GM18861 (cell line): ENCODE measurements around the gene ZNF516.
"Not testable (repeated sequence)": the region's sequence is repeated elsewhere in the genome, so short reads cannot be mapped to it uniquely, and the experiment has no call there.

ENCODE experiments used
- ATAC-seq: cut with Tn5 transposase; IDR thresholded peaks from one replicate; pipeline ENCODE4 v1.9.1; 2021; ENCODE audit not compliant: unreplicated experiment

ZNF516 gene, protein sequence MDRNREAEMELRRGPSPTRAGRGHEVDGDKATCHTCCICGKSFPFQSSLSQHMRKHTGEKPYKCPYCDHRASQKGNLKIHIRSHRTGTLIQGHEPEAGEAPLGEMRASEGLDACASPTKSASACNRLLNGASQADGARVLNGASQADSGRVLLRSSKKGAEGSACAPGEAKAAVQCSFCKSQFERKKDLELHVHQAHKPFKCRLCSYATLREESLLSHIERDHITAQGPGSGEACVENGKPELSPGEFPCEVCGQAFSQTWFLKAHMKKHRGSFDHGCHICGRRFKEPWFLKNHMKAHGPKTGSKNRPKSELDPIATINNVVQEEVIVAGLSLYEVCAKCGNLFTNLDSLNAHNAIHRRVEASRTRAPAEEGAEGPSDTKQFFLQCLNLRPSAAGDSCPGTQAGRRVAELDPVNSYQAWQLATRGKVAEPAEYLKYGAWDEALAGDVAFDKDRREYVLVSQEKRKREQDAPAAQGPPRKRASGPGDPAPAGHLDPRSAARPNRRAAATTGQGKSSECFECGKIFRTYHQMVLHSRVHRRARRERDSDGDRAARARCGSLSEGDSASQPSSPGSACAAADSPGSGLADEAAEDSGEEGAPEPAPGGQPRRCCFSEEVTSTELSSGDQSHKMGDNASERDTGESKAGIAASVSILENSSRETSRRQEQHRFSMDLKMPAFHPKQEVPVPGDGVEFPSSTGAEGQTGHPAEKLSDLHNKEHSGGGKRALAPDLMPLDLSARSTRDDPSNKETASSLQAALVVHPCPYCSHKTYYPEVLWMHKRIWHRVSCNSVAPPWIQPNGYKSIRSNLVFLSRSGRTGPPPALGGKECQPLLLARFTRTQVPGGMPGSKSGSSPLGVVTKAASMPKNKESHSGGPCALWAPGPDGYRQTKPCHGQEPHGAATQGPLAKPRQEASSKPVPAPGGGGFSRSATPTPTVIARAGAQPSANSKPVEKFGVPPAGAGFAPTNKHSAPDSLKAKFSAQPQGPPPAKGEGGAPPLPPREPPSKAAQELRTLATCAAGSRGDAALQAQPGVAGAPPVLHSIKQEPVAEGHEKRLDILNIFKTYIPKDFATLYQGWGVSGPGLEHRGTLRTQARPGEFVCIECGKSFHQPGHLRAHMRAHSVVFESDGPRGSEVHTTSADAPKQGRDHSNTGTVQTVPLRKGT

DNA sequence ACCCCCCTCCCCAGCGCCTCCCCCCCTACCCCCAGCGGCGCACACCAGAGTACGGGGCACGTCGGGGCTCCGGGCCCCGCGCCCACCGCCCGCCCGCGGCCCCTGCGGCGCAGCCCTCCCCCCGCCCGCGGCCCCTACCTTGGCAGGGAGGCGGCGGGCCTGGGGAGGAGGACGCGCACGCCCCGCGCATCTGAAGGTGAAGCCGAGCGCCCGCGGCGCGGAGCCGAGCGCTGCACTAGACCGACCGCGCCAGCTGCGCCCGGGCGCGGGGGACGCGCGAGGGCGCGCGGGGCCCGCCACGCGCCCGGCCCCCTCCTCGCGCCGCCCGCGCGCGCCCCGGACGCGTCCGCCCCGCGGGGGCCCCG, at the start of gene ZNF516:
ZNF516 (minus strand) TSS at position 237 of the 365 bp plus-strand sequence. CDS start 52,188 bp downstream, outside the sequence.
- ATAC-seq = no peak

DNA sequence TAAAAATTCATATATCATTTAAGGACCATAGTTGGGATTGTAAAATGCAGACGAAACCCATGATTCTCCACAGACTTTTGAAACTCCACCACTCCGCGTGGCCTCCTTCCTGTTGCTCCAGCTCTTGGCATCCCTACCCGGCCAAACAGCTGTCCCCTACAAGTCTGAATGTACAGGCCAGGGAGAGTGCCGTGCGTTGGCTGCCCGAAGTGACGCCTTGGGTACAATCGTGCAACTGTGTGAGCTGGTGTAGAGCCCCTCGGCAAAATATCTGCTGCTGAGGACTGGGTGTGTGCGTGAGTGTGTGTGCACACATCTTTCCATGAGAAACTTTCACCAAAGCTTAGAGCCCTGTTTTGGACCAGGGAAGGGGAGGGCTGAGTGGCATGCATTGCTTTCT, 43.8 kb upstream of the ZNF516 start:
- no peak for ATAC-seq

DNA sequence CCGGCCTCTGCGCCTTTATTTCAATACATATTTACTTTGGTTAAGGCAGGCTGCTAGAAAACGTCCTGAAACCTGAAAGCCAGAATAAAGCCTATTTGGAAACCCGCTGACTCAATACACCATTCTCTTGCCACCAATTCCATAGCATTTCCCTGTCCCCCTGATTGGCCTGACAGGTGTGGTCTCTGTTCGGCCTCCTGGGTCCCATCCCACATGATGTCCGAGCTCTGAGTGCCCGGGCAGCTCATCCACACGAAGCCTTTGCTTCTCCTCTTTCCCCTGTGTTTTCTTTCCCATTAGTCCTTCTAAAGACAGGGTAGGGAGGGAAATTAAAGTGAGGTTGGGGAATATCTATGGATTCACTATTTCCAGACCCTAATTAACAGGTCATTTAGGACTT, 42.6 kb upstream of the ZNF516 start:
- no peak for ATAC-seq

DNA sequence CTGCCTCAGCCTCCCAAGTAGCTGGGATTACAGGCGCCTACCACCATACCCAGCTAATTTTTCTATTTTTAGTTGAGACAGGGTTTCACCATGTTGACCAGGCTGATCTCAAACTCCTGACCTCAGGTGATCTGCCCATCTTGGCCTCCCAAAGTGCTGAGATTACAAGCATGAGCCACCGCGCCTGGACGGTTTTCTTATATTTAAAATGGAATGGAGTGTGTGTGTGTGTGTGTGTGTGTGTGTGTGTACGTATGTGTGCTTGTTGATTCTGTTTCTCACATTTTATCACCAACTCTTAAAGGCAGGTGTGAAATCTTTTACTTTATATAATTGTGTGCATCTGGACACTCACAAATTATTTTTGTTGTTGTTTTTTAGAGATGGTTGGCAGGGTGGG, 41.6 kb upstream of the ZNF516 start:
- ATAC-seq = not testable (repeated sequence)

DNA sequence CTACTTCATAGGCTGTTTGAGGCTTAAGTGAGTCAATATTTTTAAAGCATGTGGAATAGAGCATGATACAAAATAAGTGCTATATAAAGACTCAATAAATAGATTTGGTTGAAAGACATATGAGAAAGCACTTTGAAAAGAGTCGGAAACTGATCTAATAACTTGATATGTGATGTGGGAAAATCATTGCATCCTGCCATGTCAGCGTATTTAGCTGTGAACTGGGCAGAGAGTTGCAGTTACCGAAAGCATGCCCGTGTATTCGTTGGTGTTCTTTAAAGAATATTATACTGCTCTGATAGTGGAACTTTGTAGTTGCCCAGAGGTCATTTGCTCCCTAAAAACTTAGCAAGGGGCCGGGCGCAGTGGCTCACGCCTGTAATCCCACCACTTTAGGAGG, 37.8 kb upstream of the ZNF516 start:
- no peak for ATAC-seq

DNA sequence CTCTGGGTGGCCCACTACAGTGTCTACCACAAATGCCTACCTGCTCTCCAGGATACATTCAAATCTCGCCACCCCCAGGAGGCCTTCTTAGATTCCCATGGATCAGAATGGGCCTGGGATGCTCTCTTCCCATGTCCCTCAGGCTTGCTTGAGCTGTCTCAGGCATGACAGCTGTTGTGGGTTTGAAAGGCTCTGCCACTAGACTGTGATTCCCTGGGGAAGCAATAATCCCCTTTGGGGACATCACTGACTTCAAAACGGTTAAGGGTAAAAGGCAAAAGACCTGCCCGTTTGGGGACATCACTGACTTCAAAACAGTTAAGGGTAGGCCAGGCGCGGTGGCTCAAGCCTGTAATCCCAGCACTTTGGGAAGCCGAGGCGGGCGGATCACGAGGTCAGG, 35.8 kb upstream of the ZNF516 start:
- ATAC-seq = no peak

DNA sequence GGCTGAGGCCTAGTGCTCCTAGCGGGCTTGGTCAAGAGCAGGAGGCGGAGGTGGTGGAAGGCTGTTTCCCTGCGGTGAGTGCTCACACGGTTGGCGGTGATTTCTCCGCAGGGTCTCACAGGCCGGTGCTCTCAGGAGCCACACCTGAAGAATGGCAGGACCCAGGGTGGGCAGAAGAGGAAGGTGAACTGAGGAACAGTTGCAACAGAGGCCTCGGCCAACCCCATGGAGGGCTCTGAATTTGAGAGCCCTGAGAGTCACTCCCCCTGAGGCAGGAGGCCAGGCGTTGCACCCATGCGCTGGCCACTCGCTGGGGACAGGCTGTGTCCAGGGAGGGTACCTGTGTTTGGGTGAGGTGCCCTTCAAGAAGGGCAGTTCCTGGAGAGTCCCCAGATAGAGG, 35.3 kb upstream of the ZNF516 start:
- no peak for ATAC-seq

DNA sequence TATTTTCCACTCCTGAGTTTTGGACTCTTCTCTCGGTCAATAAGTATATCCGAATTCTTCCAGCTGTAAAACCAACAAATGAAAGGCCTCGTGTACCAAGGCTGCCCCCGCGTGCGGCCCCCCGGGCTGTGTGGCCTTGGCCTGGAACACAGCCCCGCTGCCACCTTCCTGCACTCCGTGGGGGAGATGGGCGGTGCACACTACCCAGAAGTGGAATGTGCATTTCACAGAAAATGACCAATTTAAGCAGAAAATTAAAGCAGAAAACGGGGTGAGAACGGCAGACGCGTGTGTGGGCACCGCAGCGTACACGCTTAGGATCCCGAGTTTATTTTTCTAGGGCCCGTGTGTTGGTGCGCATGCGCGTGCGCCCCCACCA, 34.4 kb upstream of the ZNF516 start:
- no peak for ATAC-seq

DNA sequence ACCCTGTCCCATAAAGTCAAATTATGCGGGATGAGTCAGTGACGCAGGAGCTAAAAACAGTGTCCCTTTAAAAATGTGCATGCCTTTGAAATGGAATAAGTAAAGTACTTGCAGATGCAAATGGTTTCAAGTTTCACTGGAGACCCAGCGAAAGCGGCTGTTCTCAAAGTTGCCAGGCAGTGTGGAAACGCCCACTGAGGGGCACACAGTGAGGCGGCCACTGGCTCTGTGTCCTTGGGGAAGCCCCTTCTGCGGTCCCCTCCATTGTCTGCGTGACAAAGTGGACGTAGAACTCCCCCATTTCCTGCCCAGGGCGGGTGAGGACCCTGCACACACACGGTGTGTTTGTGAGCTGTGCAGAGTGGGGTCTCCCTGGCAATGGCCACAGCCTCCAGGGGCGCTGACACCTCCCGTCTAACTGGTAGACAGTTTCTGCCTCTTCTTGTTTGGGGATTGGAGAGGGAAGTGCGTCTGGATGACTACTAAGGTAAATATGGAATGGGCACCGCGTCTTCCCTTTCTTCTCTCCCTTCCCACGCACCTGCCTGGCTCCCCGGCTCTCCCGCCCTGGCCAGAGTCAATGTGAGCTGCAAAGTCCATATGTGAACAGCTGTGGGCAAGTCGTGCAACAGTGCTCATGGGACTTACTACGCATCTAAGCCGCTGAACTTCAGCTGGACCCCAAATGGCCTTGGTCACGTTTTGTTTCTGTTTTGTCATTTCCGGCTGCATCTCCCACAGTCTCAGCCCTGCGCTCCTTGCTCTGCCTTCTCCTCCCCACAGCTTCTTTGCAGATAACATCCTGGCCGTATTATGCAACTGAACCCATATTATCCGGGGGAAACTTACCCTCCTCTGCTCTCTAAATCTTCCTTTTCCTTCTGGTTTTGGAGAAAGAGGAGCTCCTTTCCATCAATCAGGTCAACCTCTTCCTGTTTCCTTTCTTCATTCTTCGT, 33.7 kb upstream of the ZNF516 start:
- ATAC-seq = peak; percentile 62

DNA sequence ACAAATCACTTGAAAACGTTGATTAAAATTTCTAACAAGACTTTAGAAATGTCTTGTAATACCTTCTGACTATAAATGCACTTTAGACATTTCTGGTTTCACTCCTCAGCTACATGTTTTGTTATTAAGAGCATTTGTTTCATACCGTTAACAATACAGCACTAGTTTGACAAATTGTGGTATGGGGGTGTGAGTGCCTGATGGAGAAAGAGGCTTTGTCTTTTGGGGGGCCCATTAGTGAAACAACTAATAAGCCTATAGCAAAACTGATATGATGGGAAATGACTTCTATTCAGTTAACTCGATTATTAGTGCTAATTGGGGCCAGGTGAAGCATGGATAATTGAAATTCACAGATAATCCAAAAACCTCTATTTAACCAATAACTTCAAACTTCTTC, 30.9 kb upstream of the ZNF516 start:
- no peak for ATAC-seq

DNA sequence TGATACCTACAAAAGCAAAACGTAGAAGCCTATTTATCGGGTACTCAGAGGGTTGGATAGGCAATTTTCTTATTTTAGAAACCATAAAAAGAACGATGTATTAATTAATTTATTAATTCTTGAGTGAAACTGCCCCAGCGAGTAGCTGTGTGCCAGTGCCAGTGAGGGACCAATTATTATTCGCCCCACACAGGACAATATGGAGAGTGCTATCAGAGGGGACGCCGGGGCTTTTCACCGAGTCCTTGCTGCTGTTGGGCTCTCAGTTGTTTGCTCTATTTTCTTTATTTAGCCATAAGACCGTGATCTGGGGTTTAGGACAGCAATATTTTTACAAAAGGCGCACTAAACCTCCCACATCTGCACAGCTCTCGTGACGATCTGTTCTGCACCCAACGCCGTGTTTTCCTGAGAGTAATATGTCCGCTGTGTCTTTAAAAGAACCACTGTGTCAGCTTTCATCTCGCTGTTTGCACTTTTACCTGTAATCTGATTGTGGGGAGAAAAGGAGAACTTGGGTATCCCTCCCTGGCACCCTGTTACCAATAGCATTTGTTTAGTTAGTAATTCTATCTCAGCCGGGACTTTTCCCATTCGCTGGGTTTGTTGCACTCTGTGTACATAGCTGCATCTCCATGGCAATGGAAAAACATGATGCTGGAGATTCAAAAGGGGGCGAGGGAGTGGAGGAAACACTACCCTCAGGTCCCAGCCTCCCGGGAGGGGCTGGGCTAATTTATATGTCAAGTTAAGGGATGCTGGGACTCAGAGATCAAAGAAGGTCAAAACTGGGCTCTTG, 30.1 kb upstream of the ZNF516 start:
- ATAC-seq = no peak

DNA sequence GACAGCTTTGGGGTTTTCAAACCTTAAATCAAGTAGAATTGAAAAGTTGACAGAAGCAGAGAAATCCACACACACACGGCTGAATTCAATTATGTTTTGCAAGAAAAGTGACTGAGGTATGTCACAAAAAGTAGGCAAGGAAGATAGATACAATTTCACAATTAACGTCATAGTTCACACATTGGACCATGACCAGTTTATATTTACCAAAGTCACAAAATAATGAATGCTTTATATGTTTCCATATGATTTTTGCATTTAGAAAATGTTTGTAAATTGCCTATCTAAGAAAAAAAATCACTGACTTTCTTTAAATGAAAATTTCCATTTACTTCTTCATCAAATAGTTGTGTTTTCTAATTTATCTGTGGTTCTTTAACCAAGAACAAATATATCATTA, 29.4 kb upstream of the ZNF516 start:
- no peak for ATAC-seq

DNA sequence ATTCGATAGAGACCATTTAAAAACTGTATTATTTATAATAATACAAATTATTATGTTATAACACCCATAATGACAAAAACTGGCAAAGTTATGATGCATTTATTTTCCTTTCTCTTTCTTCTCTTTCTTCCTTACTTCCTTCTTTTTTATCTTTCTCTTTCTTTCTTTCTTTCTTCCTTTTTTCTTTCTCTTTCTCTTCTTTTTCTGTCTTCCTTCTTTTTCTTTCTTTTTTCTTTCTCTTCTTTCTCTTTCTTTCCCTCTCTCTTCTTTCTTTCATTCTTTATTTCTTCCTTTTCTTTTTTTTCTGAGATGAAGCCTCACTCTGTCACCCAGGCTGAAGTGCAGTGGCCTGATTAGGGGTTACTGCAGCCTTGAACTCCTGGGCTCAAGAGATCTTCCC, 27.5 kb upstream of the ZNF516 start:
- ATAC-seq = no peak

DNA sequence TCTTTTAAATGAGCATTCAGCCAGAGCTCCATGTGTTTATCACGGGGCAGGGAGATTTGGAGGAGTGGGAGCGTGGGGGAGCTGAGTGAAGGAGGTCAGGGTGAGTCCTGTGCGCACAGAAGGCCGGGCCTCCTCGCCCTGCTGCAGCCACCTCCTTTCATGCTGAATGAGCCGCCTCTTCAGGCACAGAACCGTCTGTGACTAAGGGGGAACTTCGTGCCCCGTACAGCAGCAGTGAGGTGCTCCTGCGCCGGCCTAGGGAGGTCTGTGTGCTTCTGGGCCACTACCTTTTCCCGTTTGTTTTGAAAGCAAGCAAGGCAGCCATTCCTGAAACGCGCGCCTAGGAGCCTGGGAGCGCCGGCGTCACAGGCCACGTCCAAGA, 27.1 kb upstream of the ZNF516 start:
- ATAC-seq = no peak

DNA sequence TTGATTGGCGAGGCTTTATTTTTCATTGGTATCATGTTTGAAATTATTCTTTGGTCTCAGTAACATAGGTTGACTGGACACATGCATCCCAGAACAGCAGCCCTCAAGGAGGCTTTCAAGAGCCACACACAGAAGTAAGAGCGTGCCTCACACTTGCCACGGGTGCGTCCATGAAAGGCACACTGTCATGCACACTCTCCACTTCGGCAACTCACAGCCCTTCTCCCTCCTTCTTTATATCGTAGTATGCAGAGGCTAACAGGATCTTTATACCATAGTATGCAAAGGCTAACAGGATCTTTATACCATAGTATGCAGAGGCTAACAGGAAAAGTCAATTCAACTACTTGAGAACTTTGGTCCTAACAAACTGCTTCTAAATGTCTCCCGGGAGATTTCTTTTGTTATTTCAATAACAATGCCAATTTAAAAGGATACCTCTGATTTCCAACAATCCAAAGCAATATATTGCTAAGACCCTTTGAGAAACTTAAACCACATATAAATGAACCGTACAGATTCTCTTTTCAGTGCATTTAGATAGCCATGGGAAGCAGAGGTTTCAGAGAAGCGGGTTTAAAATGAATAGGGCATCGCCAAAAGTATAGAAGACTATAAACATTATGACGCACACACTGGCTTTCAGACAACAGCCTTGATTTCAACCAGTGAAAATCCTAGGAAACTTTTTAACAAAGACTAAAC, 26.5 kb upstream of the ZNF516 start:
- no peak for ATAC-seq

DNA sequence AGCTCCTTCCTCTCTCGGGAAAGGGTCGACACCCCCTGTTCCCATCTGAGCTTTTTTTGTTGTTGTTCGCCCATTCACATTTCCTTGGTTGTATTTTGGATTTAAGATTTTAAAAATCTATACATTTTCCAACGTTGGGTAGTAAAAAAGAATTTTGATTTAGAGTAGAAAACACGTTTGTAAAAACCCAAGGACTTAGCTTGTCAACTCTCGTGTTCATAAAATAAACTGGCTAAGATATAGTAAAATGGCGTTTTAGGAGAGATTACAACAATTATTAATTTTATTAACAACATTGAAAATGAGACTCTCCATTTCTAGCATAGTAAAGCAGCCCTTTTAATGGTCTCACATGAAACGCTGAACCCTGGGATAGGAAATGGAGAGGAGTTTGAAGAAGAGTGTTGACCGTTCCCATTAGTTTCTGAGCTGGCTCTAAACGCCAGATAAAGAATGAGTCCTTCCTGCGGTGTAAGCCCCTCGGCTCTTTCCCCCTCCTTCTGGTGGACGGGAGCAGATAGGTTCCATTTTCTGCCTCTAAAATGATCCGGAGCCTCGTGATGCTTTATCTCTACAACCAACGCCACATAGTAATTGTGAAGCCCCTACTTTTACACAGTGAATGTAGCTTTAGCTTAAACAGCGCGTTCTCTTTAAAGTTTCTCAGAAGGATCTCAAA, 24.0 kb upstream of the ZNF516 start:
- no peak for ATAC-seq

DNA sequence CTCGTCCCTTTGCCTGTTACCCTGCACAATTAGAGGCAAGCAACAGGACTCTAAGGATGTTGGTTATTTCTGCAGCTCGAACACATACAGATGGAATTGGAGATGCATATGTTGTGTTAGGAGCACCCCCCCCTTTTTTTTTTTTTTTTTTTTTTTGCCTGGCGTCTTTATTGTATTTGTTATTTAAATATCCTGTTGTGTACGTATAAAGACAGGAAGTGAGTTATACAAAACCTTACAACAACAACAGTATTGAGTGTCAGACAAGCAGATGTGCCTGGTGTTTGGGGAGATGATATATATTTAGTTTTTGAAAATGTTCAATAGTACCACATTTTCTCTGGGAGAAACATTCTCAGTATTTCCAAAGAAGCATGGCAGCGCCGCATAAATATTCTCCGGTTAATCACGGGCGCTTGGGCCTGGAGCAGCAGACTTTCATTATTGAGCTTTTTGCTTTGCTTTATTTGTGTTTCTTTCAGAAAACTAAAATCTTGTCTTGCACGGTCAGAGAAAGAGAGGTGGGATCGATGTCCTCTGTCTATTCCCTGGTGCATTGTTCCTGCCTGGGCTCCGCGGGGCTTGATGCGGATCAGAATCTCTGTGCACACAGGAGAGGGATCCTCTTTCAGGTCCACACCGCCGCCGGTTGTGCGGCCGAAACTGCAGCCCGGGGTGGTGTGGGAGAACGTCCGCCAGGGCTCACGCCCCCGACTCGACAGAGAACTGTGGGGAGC, 23.2 kb upstream of the ZNF516 start:
- no peak for ATAC-seq

DNA sequence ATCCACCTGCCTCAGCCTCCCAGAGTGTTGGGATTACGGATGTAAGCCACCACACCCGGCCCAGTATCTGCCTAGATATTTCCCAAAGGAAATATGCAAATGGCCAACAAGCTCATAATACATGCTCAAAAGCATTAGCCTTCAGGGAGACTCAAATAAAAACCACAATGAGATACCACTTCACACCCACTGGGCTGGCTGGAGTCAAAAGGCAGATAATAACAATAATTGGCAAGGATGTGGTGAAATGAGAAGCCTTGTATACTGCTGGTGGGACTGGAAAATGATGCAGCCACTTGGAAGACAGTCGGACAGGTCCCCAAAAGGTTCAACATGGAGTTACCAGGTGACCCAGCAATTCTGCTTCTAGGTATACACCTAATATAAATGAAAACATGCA, 20.5 kb upstream of the ZNF516 start:
- ATAC-seq = no peak
